Measurements from ENCODE around the gene MRPL2. TPM values are rescaled to one million over a fixed set of nuclear protein-coding genes. Genes with fewer than 3 reads are reported as not detected.
A peak's percentile ranks its signal among the peaks of the same experiment; 100 is the strongest.

Gene MRPL2
- total and polyA plus RNA-seq, 2 of the 4 experiments (the other 2 are of a cell fraction): 18.1 to 45.9 TPM

DNA sequence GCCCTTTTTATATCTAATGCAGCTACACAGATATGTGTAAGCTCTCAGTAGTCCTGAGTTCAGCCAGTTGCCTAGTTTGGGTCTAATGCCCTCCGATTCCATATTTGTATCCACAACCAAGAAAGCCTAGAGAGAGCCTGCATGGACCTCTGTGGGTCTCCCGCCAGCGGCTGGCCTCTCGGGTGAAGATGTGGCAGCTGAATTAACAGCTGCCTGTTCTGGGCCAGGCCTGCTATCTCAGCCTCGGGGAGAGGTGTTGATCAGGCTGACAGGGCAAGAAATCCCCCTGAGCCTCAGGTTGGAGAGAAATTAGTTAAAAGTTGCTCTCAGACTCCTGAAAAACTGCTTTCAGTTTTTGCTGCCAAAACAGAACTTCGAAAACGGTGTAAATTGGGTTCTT, 36.7 kb upstream of the MRPL2 start:
- Histone ChIP-seq H3K4me1 (ENCODE audit: control insufficient read depth, insufficient read depth, low read length) (peaks cover 25% of the 10 kb centered on the region), H4K5ac (ENCODE audit: low read depth, low read length) (peak overlapping the region; percentile 4), H3K27me3 (ENCODE audit: control insufficient read depth, insufficient read depth, low read length) (no peaks in the 10 kb centered on the region), H3K23ac (ENCODE audit: low read depth, low read length) (peak overlapping the region; percentile 74), H3K4ac (ENCODE audit: low read depth, low read length) (peak overlapping the region; percentile 83), H3K4me3 (ENCODE audit: insufficient read depth, low read depth, low read length) (no peak overlapping the region), H3K36me3 (ENCODE audit: control insufficient read depth, insufficient read depth, low read length) (no peaks in the 10 kb centered on the region), H4K20me1 (ENCODE audit: insufficient read depth, low read length) (peaks cover 43% of the 10 kb centered on the region), H2BK15ac (ENCODE audit: low read depth, low read length) (peak overlapping the region; percentile 1; the same call in 1 of the 3 replicates), H4K8ac (ENCODE audit: low read depth in 2 of 2, low read length in 2 of 2) (peak overlapping the region in 1 of 2 experiments; percentile 45; a peak in 2 of 4 replicates), H3K56ac (ENCODE audit: extremely low read depth, insufficient read depth, low read length) (no peak overlapping the region), H3K9ac (ENCODE audit: low read depth, low read length) (peak overlapping the region; percentile 32; the same call in 1 of the 2 replicates), H3K18ac (ENCODE audit: low read depth, low read length) (peak overlapping the region; percentile 15), H3K9me3 (ENCODE audit: control insufficient read depth, insufficient read depth, low read length) (no peaks in the 10 kb centered on the region), H3K14ac (replicated peaks; ENCODE audit: low read depth, low read length) (peak overlapping the region; percentile 71), H2BK5ac (ENCODE audit: low read depth, low read length, poor library complexity, severe bottlenecking) (peak overlapping the region; percentile 63), H3K4me2 (ENCODE audit: low read depth, low read length) (peak overlapping the region; percentile 38), H3K9me1 (ENCODE audit: insufficient read depth, low read length) (peaks cover 21% of the 10 kb centered on the region), H2BK120ac (ENCODE audit: low read depth, low read length) (peak overlapping the region; percentile 42), H2AK9ac (replicated peaks; ENCODE audit: low read depth, low read length, poor library complexity) (peak overlapping the region; percentile 1), H3K79me1 (ENCODE audit: low read depth in 1 of 2, low read length in 2 of 2) (peaks cover 31 to 81% of the 10 kb centered on the region in 2 experiments), H2AK5ac (ENCODE audit: low read depth, low read length) (peak overlapping the region; percentile 68; the same call in 1 of the 2 replicates), H2BK20ac (ENCODE audit: low read depth, low read length) (peak overlapping the region; percentile 59; the same call in 1 of the 2 replicates), H3K27ac (ENCODE audit: insufficient read depth, low read length) (peak overlapping the region; percentile 70; the same call in 1 of the 2 replicates), H4K91ac (ENCODE audit: insufficient read depth, low read depth, low read length) (peak overlapping the region; percentile 61; the same call in 1 of the 2 replicates), H2AFZ (replicated peaks; ENCODE audit: low read length, poor library complexity) (peak overlapping the region; percentile 75)
- dilution Hi-C loops (cut with HindIII; ENCODE audit: low sequenced_read_pairs, unreplicated experiment): no loop called here
- BruUV-seq (replicated peaks): no TSS peak
- ATAC-seq (ENCODE audit: low read depth) (no peak), DNase-seq (no peak)
- in situ Hi-C loops (cut with MboI; ENCODE audit: low sequenced_read_pairs): no loop called here
- POLR2A ChIA-PET (ENCODE audit: unreplicated experiment): interaction anchor here (0.6 kb wide), 1 partner anchor 235 kb away, joined by 8 read pairs; no protein-coding TSS in a partner anchor
- WGBS, 2 experiments (ENCODE audit: extremely low coverage in 2 of 2, insufficient read length in 1 of 2): 75% methylated on average over 3 of the region's 7 CpGs; no CpG with 5 or more reads in 1 of the 2 experiments
- TF ChIP-seq MAZ (IDR thresholded peaks at IDR 0.05; ENCODE audit: borderline replicate concordance, low read depth, low read length) (no peak), MAFK (IDR thresholded peaks at IDR 0.05; ENCODE audit: low read depth, low read length) (no peak), NFE2L2 (IDR thresholded peaks at IDR 0.05; ENCODE audit: low read depth, low read length) (no peak), RCOR1 (IDR thresholded peaks at IDR 0.05; ENCODE audit: insufficient replicate concordance, low read length) (no peak), RAD21 (IDR thresholded peaks at IDR 0.05; ENCODE audit: low read length) (no peak), CHD1 (IDR thresholded peaks at IDR 0.05; ENCODE audit: low read depth, low read length) (no peak), MXI1 (IDR thresholded peaks at IDR 0.05; ENCODE audit: borderline replicate concordance, low read depth, low read length) (no peak), CEBPB (IDR thresholded peaks at IDR 0.05; ENCODE audit: low read depth, low read length) (no peak)
- TF ChIP-seq, protein P1, sequence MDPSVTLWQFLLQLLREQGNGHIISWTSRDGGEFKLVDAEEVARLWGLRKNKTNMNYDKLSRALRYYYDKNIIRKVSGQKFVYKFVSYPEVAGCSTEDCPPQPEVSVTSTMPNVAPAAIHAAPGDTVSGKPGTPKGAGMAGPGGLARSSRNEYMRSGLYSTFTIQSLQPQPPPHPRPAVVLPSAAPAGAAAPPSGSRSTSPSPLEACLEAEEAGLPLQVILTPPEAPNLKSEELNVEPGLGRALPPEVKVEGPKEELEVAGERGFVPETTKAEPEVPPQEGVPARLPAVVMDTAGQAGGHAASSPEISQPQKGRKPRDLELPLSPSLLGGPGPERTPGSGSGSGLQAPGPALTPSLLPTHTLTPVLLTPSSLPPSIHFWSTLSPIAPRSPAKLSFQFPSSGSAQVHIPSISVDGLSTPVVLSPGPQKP (IDR thresholded peaks at IDR 0.05; ENCODE audit: borderline replicate concordance, low read depth, low read length): no peak
- TF ChIP-seq, protein P2, sequence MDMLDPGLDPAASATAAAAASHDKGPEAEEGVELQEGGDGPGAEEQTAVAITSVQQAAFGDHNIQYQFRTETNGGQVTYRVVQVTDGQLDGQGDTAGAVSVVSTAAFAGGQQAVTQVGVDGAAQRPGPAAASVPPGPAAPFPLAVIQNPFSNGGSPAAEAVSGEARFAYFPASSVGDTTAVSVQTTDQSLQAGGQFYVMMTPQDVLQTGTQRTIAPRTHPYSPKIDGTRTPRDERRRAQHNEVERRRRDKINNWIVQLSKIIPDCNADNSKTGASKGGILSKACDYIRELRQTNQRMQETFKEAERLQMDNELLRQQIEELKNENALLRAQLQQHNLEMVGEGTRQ (IDR thresholded peaks at IDR 0.05; ENCODE audit: low read depth, low read length): no peak
- intact Hi-C loops (cut with micrococcal nuclease): no loop called here
- CTCF ChIA-PET: no interaction called here
